Stimulated activated CD4-positive, alpha-beta T cell treated with anti-CD3 and anti-CD28 coated beads, Interleukin-4, amount 100 ng/mL, for 48 hours (primary cell): ENCODE data around the gene LSS.
"Not testable (repeated sequence)": the region's sequence is repeated elsewhere in the genome, so short reads cannot be mapped to it uniquely, and the experiment has no call there.

ENCODE experiments used
- DNase-seq, 2 donors: peaks; one replicate each; pipeline ENCODE4 v3.0.0-alpha.2; 2020; ENCODE audit warnings: low read depth in 2 of 2

Gene LSS

DNA sequence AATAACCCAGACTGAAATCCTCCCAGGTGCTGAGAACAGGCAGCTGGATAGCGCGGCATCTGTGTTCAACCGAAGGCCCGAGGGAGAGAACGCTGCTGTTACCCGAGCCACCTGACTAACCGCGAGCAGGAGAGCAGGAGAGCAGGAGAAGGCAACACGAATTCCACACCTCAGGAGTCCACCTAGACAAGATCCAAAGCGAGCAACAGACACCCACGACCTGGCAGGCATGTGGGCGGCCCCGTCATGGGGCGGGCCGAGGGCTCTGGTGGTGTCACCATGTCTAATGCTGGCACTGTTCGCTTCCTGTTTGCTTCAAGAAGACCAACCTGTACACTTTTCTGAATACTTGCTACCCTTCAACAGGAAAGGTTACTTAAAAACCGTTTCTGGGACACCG lies 23.4 kb downstream of the LSS start:
- DNase-seq, result no peak

GRCh38 chr21:46203203-46203600 lies 25.4 kb downstream of the LSS start:
- DNase-seq, result no peak

DNA sequence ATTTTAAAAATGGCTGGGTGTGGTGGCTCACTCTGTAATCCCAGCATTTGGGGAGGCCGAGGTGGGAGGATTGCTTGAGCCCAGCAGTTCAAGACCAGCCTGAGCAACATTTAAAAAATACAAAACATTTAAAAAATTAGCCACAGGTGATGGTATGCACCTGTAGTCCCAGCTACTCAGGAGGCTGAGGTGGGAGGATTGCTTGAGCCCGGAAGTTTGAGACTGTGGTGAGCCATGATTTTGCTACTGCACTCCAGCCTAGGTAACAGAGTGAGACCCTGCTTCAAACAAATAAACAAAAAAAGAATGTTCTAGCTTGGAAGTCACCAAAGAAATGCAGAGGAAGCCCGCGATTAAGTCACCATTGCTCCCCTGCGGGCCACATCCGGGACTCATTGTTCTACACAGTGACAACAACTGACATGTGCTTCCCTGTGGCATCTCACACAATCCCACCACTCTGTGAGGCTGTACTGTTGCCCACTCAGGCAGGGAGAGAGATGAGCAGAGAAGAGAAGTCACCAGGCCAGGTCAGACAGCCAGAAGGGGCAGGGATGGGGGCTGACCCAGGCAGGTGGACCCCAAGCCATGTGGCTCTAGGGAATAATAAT lies 25.9 kb downstream of the LSS start:
- DNase-seq, result no peak

DNA sequence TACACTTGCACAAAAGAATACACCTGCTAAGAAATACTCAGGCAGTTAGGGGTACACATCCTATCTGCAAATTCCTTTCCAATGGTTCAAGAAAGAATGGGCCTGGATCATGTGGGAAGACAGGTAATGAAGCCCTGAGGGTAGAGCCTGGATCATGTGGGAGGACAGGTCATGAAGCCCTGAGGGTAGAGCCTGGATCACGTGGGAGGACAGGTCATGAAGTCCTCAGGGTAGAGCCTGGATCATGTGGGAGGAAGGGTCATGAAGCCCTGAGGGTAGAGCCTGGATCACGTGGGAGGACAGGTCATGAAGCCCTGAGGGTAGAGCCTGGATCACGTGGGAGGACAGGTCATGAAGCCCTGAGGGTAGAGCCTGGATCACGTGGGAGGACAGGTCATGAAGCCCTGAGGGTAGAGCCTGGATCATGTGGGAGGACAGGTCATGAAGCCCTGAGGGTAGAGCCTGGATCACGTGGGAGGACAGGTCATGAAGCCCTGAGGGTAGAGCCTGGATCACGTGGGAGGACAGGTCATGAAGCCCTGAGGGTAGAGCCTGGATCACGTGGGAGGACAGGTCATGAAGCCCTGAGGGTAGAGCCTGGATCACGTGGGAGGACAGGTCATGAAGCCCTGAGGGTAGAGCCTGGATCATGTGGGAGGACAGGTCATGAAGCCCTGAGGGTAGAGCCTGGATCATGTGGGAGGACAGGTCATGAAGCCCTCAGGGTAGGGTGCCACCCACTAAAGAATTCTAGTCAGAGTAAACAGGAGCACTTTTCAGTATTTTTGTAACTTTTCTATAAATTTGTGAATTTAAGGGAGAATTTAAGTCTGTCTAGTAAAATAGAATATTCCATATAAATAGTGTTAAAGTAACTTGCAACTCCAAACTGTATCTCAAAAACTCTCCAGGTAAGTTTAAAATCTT lies 27.4 kb downstream of the LSS start:
- not testable (repeated sequence) for DNase-seq

GRCh38 chr21:46199436-46200373 lies 28.9 kb downstream of the LSS start:
- no peak for DNase-seq

DNA sequence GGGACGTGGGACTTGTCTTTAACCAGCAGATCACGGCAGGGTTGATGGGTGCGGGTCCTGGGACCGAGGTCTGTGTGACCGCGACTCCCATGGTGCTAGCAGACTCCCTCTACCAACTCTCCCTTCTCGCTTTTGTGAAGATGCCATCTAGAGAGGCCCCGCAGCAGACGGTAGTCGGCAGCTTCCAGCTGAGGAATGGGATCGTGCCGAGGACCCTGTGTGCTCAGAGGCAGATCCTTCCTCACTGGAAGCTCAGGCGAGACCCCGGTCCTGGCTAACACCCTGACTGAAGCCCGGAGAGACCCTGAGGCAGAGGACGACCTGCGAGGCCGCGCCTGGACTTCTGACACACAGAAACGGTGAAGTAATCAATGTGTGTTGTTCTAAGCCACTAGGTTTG lies 31.8 kb downstream of the LSS start:
- no peak for DNase-seq

GRCh38 chr21:46195595-46196195 lies 32.9 kb downstream of the LSS start:
- DNase-seq, result no peak

DNA sequence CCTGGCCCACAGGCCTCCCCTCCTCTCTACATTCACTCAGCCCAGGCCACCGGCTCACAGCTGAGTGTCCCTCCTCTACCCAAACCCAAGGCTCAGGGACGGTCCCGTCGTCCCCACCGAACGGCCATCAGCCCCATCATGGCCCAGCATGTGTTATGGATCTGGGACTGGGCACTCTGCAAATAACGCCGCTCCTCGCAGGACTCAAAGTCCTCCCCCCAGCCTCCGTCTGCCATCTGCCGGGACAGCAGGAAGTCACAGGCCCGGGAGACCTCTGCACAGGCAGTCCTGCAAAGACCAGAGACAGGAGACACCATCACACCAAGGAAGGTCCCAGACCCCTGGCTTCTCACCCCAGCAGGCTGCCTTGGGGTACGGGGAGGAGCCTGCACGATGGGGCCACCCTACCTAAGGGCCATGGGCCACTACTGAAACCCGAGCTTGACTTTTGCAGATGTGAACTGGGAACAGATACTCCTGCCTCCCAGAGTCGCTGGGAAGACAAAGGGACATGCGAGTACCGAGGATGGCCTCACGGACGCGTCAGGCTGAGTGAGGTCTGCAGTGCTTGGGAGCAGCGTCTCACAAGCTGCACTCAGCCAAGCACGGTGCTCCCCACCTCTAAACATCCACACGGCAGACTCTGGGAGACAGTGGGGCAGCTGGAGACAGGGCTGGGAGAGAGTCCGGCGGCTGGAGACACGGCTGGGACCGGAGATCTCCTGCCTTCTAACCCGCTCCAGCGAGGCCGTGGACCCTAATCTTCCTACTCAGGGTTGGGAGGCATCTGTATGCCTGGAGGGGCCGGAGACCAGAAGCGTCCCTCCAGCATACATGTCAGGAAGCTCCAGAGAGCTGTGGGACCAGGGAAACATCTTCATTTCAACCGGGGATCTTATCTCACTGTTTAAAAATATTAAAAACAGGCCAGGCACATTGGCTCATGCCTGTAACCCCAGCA lies 33.9 kb downstream of the LSS start:
- no peak for DNase-seq

- no peak for DNase-seq
Observed at GRCh38 chr21:46193829-46194373, 34.7 kb downstream of the LSS start.

GRCh38 chr21:46191686-46192575 lies 36.6 kb downstream of the LSS start:
- DNase-seq, result no peak

DNA sequence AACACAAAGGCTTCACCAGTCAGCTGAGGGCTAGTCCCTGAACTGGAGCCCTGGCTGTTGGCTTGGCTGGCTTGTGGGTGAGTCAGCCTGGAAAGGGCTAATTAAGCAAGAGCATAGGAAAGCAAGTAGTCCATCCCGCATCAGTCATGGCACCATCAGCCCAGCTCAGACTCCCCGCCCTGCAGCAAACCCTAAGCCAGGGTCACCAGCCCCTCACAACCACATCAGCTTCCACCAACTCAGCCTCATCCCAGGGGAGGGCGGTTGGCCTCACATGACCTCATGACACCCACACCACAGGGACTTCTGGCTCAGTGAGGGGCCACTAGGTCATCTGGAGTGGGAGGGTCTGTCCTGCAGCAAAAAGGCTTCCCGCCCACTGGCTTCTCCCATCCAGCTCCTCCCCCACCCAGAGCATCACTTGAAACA lies 37.3 kb downstream of the LSS start:
- no peak for DNase-seq

DNA sequence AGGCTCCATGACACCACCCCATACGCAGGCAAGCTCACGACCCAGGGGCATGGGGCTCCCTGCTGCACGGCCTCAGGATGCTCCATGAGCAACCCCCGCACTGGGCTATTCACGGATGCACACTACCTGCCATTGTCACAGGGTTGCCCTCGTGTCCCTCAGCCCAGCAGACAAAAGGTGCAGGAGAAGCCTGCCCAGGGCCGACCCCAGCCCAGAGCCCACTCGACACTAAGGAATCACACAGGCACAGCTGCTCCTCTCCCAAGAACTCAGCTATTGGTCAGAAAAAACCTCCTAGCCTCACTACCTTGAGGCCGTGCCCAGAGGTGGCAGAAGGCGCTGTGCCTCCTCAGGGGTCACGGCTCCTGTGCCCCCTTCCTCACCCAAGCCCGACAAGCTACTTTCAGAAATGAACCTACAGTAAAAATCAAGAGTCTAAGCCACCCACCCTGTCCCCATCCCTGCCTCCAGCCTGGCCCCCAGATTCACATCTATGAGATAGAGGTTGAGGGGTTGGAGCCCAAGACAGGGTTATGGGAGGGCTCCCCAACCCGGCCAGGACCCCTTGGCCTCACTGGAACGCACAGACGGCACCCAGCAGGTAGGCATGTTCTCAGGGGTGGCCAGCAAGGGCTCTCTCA lies 38.0 kb downstream of the LSS start:
- DNase-seq, result no peak

DNA sequence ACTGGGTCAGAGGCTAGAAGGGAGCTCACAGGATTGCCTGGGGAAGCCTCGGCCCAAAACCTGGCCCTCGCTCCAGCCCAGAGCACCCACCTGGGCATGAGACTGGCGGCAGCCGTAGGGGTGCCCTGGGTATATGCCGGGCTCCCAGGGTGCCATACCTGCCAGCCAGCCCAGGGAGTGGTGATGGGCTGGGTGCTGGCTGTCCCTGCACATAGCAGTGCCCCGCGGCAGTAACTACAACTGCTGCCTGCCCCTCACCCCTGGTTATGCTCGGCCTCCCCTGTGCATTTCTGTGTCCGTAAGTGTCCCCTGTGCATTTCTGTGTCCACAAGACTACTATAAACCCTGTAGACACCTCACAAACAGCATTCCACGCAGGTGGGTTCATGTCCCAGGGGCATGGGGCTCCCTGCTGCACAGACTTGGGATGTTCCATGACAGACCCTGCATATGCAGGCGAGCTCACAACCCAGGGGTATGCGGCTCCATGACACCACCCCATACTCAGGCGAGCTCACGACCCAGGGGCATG lies 38.5 kb downstream of the LSS start:
- DNase-seq, result no peak

DNA sequence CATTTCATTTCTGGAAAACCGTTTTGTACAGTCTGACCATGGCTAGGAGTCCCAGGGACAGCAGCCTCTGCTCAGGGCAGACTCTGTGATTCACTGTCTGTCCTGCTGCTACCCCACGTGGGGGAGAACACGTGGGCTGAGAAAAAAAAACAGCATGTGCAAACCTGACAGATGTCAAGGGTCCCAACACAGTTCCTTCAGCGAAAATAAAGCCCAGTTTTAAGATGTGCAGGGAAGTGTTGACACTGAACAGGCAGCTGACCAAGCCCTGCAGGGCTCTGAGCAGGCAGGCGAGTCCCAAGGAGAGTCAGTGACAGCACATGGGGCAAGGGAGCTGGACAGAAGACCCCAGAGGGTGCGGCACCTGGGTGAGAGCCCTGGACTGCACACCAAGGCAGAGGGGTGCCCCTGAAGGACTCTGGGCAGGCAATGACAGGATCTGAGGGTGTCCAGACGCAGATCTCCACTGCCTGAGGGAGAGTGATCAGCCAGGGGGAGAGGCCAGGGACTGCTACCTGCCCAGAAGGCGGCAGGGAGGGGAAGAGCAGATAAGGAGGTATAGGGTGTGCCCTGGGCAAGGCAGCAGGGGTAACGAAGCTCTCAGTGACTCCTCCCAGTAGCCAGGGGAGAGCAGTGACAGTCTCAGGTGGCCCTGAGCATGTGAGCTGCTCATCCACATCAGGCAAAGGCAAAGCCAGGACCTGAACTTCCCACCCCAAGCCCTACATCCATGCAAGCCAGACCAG lies 39.2 kb downstream of the LSS start:
- no peak for DNase-seq

GRCh38 chr21:46188226-46189212 lies 40.1 kb downstream of the LSS start:
- DNase-seq, result no peak

GRCh38 chr21:46187814-46188213 lies 40.8 kb downstream of the LSS start:
- DNase-seq, result no peak

GRCh38 chr21:46187261-46187660 lies 41.3 kb downstream of the LSS start:
- DNase-seq, result no peak
